HG02588 (cell line): ENCODE results near the gene PGA5.
"Not testable (repeated sequence)": the region's sequence is repeated elsewhere in the genome, so short reads cannot be mapped to it uniquely, and the experiment has no call there.

Source experiments
- ATAC-seq: cut with Tn5 transposase; IDR thresholded peaks from one replicate; pipeline ENCODE4 v1.9.1; 2021; ENCODE audit warnings: mild to moderate bottlenecking, moderate library complexity; ENCODE audit not compliant: unreplicated experiment

The PGA5 gene

GRCh38 chr11:61240875-61241274, at the start of gene PGA5:
PGA5 (plus strand) TSS chr11:61241175; CDS start chr11:61241227, 52 bp downstream.
- not testable (repeated sequence) for ATAC-seq

DNA sequence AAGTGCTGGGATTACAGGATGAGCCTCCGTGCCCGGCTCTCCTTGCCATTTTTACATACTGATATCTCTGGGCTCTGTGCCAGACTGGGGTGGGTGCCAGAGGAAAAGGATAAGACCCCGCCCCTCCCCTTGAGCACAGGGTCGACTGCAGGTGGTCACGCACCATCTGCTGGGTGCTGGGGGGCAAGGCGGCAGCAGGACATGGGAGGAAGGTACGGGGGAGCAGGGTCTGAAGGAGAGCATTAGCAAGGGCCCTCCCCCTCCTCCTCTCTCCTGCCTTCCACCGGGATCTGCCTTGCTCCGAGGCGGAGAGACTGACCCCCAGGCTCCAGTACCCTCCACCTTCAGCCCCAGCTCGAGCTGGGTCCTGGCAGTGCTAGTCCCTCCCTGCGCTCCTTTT, 47.4 kb upstream of the PGA5 start:
- no peak for ATAC-seq

DNA sequence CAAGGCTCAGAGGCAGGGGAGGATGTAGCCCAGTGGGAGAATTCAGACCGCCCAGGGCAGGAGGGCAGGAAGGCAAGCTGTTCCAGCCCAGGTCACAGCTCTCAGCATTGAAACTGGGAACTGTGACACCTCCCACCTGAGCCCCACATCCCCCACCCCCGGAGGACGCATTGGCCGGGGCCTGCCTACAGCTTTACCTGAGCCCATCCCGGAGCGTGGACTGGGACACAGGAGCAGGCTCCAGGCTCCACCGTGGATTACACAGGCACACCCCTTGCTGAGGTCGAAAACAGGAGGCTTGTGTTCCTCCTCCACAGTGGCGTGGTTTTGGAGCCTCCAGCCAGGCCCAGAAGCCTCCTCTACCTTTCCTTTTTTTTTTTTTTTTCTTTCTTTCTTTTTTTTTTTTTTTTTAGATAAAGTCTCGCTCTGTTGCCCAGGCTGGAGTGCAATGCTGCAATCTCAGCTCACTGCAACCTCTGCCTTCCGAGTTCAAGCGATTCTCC, 46.8 kb upstream of the PGA5 start:
- no peak for ATAC-seq

DNA sequence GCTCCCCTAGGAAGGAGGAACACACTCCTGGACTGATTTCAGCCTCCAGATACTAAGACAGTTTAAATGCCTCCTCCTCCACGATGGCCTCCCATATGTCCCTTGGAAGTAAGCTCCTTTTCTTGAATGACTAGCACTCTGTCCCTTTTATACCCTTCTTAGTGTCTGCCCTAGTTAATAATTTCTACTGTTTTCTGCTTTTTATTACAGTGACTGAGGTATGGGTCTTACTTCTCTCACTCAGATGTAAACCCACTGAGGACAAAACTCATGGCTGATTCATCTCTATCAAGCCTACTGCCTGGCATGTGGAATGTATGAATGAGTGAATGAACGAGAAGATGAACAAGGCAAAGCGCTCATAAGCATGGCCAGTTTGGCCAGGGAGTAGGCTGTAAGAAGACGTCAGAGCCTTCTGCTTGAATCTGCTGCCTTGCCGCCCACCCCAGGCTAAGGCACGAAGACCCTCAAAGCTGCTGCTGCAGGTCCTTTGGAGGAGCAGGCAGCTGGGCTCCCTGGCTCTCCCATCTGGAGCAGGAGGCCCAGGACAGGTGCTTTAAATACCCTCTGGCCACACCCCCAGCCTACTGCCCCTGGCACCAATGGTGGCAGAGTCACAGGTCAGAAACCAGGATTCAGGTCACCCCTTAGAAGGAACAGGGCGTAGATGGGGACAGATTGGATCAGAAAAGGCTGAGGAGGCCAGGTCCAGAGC, 45.8 kb upstream of the PGA5 start:
- no peak for ATAC-seq

- no peak for ATAC-seq
Observed at GRCh38 chr11:61195719-61196118, 45.3 kb upstream of the PGA5 start.

GRCh38 chr11:61198361-61198760, 42.6 kb upstream of the PGA5 start:
- no peak for ATAC-seq

GRCh38 chr11:61198948-61199523, 41.9 kb upstream of the PGA5 start:
- no peak for ATAC-seq

GRCh38 chr11:61201476-61201875, 39.5 kb upstream of the PGA5 start:
- ATAC-seq = no peak

- ATAC-seq = not testable (repeated sequence)
Observed at GRCh38 chr11:61202950-61203746, 37.8 kb upstream of the PGA5 start, which contains the start of gene PGA3. PGA3 (plus strand) TSS chr11:61203515; CDS start chr11:61203565, 50 bp downstream.

GRCh38 chr11:61203873-61204272, 37.1 kb upstream of the PGA5 start:
- not testable (repeated sequence) for ATAC-seq

DNA sequence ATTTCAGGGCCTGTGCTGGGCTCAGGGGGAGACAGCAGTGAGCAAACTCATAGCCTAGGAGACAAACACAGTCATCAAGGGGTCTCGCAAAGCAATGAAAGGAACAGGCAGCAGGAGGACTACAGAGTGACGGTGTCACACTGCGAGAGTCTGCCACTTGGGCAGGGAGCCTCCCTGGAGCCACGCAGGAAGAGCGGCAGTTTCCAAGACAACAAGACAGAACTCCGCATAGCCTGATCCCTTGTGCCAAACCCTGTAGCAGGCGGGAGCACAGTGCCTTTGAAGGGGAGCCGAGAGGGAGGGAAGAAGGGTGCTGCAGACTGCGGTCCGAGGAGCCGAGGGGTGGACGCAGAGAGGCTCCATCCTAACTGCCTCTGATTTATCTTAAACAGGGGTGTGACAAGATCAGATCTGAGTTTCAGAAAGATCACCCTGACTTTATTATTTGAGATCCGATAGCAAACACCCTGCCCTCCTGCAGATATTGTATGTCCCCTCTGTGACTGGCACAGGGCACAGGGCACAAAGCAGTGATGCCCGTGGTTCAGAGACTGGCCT, 36.4 kb upstream of the PGA5 start:
- not testable (repeated sequence) for ATAC-seq

DNA sequence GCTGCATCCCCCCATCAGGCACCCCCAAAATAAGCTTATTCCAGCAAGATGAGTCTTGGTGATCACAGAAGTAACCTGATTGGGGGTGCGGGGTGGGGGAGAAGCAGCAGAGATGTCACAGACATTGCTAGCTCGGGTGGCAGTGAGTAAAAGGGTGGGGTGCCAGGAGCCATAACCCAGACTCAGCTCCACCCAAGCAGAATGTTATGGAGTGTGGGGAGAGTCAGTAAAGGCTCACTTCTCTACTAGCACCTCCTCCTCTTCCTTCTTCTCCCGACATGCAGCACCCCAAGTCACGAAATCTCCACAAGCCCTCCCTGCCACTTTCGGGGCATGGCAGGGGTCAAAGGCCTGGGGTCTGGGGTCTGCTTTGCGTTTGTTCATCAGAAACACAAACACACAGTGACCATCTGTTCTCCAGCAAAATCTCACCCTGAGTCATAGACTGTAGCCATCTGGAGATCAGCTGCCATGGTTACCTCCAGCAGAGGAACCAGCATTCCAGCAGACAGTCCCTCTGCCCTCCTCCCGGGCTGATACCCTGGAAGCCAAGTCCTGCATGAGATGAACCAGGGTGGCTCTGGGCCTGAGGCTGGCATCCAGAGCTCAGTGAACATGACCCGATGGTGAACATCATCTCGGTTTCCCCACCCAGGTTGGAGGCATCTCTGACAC, 33.2 kb upstream of the PGA5 start:
- not testable (repeated sequence) for ATAC-seq

DNA sequence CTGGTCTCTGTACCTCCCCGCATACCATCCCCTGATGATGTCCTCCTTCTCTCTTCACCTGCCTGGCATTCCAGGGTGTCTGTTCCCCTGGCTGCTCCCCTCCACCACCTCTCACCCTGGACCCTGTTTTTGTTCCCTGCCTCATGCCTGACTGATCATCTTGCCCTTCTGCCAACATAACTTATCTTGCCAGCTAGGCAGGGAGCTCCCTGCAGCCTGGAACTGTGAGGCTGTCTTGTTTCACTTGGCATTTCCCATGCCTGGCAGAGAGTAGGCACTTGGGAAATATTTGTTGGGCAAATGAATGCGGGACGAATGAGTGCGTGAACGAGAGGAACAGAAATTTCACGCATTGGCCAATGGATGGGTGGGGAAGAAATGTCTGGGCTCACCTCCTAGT, 30.3 kb upstream of the PGA5 start:
- ATAC-seq = not testable (repeated sequence)

- ATAC-seq = not testable (repeated sequence)
Observed at GRCh38 chr11:61211327-61211952, 29.5 kb upstream of the PGA5 start.

DNA sequence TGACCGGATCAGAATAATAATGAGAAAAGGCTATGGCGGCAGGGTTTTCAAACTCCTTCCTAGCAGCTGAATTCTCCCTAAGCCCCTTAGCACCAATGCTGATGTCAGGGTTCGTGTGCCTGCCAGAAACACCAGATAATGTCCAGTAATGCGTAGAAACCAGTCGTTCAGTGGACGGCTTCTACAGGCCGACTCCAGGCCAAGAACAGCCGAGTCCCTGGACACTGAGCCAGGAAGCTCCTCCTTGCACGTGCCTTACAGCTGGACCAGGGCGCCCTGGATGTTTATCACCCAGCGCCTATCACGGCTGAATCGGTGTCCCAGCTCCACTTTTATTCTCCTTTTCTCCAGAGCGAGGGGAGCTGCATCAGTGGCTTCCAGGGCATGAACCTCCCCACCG, 28.8 kb upstream of the PGA5 start:
- not testable (repeated sequence) for ATAC-seq

DNA sequence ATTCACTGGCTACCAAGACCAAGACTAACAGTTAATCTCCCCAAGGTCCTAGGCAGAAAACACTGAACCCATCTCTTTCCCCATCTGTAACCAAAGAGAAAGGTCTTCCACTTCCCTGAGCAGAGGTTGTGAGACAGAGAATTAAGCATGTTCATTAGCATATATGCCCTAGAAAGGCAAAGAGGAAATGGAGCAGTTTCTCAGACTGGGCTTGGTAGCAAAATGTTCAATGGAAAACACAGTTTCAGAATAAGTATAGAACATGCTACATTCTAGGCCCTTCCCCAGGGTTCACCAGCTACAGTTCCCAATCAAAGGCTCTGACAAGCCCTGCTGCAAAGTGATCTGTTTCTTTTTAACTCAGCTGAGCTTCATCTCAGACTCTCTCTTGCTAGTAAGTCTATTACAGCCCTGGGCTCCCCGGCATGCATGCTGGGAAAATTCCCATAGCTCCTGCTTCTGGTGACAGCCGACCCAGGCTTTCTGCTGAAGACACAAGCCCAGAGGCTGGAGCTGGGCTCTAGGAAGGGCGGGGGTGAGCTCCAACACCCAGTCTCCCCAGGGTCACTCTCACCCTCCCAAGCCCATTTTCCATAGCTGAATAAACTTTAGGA, 27.2 kb upstream of the PGA5 start:
- ATAC-seq = not testable (repeated sequence)

DNA sequence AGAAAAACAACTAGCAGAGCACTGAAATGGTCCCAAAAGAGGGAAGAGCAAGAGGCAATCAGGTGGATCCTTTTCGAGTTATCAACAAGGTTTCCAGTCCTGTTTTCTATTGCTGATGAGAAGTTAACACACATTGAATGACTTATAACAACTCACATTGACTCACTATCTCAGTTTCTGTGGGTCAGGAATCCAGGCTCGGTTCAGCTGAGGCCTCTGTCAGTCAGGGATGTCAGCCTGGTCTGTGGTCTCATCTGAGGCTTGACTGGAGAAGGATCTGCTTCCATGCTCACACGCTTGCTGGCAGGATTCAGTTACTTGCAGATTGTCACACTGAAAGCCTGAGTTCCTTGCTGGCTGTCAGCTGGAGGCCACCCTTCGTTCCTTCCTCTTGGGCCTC, 22.7 kb upstream of the PGA5 start:
- ATAC-seq = not testable (repeated sequence)

DNA sequence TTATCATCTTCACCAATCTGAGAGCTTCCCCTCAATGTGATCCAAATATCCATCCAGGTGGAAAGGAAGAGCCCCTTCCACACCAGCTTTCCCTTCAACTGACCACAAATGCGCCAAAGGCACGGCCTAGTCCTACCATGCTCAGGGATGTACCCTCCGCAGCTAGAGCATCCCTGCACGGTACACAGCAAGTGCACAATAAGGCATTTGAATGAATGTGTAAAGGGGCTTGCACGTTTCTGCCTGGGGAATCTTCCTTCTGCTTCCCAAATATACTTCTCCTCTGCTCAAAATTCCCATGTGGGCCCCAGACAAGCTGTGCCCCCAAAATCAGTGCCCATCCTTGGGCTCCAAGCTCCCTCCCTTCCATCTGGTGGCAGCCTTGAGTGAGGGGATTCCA, 22.0 kb upstream of the PGA5 start:
- not testable (repeated sequence) for ATAC-seq

GRCh38 chr11:61222047-61222446, 18.9 kb upstream of the PGA5 start, which contains the start of gene PGA4:
PGA4 (plus strand) TSS chr11:61222347; CDS start chr11:61222401, 54 bp downstream.
- ATAC-seq = not testable (repeated sequence)

GRCh38 chr11:61222692-61223091, 18.3 kb upstream of the PGA5 start:
- ATAC-seq = not testable (repeated sequence)
